DMS 273 (cell line): Measurements from ENCODE around the gene ARHGAP11A.

Experiments
- DNase-seq: peaks from one replicate; lab custom pipeline; 2025; ENCODE audit not compliant: unreplicated experiment; lab: John Stamatoyannopoulos, UW

Gene ARHGAP11A

DNA sequence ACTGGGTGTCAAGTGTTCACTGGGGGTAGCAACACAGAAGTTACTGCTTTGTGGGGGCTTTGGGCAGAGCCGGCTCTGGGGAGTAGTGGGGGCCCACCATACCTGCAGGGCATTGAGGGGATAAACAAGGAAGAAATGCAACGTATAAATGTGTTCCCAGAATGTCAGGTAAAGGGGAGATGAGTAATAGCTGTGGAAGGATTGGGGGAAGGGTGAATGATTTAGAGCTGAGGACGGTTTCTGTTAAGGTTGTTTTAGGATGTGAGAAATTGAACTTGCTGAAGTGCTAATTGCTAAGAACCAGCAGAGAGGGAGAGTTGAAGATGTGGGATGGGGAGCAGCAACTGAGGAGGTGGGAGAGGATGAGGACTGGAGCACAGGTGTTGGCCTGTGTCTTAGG is 36.9 kb downstream of the ARHGAP11A start:
- DNase-seq, result no peak

DNA sequence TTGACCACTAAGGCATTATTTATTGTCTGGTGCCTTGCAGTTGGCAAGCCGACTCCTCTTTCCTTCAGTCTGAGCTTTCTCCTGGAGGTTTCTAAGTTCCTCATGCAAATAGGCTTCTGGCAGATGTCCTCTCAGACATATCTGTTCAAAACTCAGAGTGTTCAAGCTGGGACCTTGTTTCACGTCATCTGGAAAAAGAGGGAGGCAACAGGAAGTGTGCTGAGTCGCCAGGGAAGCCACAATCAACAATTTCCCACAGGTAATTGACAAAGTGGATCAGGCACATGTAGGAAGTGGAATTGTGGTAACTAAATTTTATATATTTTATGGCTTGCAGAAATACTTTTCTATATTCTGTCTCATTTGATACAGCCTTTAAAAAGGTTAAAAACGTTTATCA is 40.8 kb downstream of the ARHGAP11A start:
- DNase-seq, result peak; percentile 3

DNA sequence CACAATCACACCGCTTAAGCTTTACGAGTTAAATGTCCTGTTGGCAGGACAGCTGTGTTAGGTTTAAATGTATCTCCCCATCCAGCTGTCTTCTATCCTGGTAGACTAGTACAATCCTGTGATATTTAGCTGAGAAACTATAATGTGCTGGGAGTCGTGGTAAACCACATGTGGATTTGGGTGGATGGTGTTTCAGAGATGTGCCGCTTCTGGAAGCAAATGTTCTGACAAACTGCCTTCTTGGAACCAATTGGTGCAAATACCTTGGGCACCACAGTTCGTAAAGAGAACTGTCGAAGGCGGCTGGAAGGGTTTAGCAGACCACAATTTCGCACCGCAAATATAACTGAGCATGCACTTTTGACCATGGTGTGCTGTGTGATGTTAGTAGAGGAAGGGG is 41.2 kb downstream of the ARHGAP11A start:
- no peak for DNase-seq

- no peak for DNase-seq
Measured at GRCh38 chr15:32657198-32657883, 42.0 kb downstream of the ARHGAP11A start.

DNA sequence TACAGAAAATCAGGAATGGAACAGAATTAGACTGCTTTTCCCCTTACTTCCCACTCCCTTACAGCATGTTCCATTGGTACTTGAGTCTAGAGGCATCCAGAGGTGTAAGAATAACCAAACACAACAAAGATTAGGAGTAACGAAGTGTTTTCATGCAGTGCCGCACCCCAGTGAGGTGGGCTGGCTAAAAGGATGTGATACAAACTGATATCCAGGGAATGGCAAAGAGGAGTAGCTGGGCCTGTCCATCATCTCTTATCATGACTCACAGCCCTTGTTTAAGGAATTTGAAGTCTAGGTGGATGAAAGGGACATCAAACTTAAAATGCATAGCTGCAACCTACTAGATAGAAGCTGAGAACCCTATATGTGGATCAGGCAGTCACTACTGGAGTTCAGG is 42.6 kb downstream of the ARHGAP11A start:
- no peak for DNase-seq

- DNase-seq, result no peak
Measured at GRCh38 chr15:32659340-32660155, 44.2 kb downstream of the ARHGAP11A start.

GRCh38 chr15:32663671-32664070 is 48.4 kb downstream of the ARHGAP11A start:
- no peak for DNase-seq

DNA sequence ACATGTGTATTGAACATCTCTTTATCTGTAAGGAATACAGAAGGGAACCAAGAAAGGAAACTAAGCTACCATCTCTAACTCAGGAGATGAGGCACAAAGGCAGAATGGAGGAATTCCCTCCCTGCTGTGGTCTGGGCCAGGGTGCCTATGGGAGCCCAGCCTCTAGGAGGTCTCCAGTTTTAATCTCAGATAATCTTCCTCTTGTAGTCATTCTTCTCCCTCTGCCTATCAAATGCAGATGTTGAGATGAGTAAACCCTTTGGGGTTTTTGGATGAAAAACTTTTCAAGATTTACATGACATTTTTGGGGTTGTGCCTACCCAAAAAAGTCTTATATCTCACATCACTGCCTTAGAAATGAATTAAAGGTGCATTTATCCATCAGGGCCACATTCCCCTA is 49.5 kb downstream of the ARHGAP11A start:
- no peak for DNase-seq

DNA sequence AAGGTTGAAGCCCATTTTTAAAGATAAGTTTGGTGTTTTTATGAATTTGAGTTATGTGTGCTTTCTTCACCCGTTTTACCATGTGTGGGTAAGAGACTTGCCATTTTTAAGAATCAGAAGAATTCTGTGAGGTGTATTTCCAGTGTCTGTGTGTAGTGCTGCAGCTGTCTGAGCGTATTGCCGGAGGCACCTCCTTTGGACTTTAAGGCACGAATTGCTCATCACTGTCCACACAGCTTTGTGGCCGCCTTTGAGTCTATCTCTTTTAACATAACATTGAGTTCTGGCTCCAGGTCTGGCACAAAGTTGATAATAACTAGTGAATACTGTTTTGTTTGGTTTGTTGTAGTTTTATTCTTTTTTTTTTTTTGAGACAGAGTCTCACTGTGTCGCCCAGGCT is 52.0 kb downstream of the ARHGAP11A start:
- DNase-seq, result no peak

- no peak for DNase-seq
Measured at GRCh38 chr15:32668942-32669341, 53.6 kb downstream of the ARHGAP11A start.

DNA sequence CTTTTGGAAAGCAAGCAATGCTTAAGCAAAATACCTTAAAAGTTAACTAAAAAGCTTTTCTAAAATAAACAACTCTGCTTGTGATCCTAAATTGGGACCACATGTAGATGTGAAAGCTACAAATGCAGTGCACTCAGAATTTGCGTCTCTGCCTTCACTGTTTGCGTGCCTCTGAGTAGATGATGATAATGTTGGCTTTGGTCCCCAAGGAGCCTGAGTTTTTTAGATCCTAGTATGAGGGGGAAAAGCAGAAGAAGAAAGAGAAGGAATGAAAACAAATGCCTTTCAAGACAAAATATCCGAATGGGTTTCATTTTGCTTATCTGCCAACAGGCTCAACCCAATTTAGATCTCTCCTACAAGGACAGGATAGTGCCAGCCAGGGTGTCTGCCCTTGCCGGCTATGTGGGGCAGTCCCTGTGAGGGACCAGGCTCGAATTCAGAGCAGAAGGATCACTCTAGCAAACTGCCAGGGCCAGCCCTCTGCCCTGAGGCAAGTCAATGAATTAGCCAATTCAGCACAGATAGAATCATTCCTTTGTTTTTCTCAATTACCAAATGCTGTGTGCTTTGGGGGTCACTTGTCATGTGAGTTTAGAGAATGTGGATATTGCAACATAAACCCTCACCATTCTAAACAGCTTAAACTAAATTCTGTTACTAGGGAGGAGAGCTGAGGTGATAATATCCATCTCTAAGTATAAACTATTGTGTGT is 54.8 kb downstream of the ARHGAP11A start:
- DNase-seq, result no peak

- no peak for DNase-seq
Measured at GRCh38 chr15:32670623-32671022, 55.3 kb downstream of the ARHGAP11A start.

- no peak for DNase-seq
Measured at GRCh38 chr15:32671339-32672325, 56.3 kb downstream of the ARHGAP11A start.

DNA sequence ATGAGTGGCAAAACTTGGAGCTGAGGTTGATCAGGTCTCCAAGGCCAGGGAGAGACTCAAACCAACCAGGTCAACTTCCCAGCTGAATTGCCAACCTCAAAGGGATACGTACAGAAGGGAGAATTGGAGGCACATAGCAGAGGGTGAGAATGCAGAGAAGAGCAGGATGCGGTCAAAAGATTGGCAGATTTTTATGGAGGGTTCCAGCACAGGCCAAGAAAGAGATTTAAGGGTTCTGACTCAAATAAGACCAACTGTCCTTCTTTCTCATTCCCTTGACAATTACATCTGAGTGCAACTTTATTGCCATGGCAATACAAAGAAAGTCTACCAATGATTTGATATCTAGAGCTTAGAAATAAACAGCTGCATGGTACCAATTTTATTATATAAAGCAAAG is 59.4 kb downstream of the ARHGAP11A start:
- DNase-seq, result no peak

DNA sequence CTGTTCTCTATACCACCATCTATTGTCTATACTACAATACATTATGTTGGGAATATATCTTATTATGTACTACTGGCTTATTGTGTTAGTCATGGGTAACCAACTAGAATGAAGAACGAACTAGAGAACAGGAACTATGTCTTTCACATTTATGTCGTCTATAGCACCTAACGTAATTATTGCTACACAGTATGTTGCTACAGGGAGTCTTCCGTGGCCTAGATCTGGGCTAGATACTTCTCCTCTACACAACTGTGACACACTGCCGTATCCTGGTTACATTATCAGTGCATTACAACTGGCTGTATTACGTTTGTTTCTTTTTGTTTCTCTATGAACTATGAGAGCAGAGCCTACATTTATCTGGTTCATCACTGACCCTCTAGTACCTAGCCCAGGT is 60.2 kb downstream of the ARHGAP11A start:
- DNase-seq, result no peak

- DNase-seq, result peak; percentile 18
Measured at GRCh38 chr15:32676169-32676568, 60.9 kb downstream of the ARHGAP11A start.

DNA sequence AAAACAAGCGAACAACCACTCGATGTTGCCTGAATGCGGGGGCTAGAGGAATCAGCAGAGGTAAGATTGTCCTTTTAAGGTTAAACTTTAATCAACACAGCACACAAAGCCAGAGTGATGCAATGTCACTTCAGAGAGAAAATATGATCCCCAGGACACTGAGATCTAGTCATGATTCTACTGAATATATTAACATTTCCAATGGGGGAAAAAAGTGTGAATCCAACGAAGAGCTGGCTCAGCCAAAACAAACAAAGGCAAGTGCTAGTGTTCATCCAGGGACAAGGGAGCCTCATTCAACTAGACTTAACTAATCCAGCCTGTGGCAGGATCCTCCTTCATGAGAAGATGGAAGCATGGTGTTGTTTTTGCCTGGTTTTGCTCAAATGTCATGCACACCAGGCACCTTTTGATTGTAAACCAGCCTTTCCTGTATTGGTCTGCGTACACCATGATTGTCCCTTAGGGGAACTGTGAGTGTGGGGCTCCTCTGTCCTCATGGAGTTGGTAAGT is 62.0 kb downstream of the ARHGAP11A start:
- DNase-seq, result peak; percentile 15

- peak; percentile 3 for DNase-seq
Measured at GRCh38 chr15:32679298-32679690, 64.0 kb downstream of the ARHGAP11A start.

DNA sequence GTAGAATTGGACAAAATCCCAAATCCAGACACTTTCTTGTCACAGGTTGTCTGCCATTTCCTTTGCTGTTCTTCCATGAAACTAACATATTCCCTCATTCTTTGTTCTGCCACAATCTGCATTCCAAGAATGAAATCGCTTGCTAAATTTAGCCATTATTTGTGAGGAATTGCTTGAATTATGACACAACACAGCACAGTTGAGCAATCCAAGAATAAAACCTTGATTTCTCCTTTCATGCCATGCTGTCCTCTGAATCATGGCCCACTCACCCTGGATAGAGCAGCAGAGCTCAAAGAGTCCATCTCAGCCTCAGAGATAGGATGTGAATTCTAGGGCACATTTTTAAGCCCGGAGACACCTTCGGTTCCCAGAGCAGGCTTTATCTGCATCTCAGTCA is 67.3 kb downstream of the ARHGAP11A start:
- no peak for DNase-seq

GRCh38 chr15:32682977-32683630 is 67.8 kb downstream of the ARHGAP11A start:
- no peak for DNase-seq
